Measurements from ENCODE around the gene RAB22A.

DNA sequence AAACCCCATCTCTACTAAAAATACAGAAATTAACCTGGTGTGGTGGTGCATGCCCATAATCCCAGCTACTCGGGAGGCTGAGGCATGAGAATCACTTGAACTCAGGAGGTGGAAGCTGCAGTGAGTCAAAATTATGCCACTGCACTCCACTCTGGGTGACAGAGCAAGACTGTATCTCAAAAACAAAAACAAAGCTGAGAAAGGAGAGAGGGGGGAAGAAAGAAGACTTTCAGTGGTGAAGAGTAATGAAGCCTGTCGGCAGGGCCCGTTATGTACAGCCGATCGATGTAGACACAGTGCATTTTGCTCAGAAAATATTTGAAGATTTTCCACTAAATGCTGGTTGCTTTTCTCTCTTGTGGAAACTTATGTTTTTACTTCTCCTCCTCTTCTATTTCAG, 93.3 kb downstream of the RAB22A start:
- TF ChIP-seq TAF1 (IDR thresholded peaks at IDR 0.05; ENCODE audit: low read depth, low read length) (no peak), PAX5 (IDR thresholded peaks at IDR 0.05; ENCODE audit: insufficient read depth, low read length, severe bottlenecking) (no peak)

Measured in GM12891 (cell line).